ENCODE data around the gene MUSK.

GRCh38 chr9:110650991-110651411 is 17.6 kb upstream of the MUSK start:
- TF ChIP-seq ATF3 (IDR thresholded peaks at IDR 0.05; ENCODE audit: insufficient read depth, low read depth, low read length), result no peak
- no peak for TF ChIP-seq CTCF (IDR thresholded peaks at IDR 0.05; ENCODE audit: control extremely low read depth in 1 of 3, insufficient read depth in 1 of 3, low read depth in 1 of 3, low read length in 3 of 3)
- no peak for TF ChIP-seq CHD2 (IDR thresholded peaks at IDR 0.05; ENCODE audit: low read length)
- TF ChIP-seq ASH2L (IDR thresholded peaks at IDR 0.05; ENCODE audit: low read length), result no peak
